HG03378 (cell line): ENCODE data around the gene GLIS2.

Experiments
- ATAC-seq: cut with Tn5 transposase; IDR thresholded peaks from one replicate; pipeline ENCODE4 v1.9.1; 2021; ENCODE audit warnings: mild to moderate bottlenecking, moderate library complexity; ENCODE audit not compliant: unreplicated experiment

GLIS2 gene

DNA sequence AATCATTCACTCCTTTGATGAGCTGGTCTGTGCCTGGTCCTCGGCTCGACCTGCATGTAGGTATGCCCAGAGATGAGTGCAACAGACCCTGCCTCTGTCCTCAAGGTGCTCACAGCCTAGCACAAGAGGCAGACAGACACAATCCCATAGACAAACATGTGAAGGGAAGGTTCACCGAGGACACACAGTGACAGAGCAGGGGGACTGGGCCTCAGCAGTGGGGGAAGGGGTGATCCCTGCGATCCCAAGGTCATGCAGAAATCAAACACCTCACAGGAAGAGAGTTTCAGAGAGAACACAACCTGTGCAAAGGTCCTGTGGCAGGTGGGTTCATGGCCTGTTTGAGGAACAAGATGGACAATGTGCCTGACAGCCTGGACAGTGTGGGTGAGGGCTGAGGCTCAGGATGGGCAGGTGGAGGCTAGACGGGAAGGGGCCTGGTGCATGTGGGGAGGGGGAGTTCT is 51.6 kb downstream of the GLIS2 start:
- ATAC-seq, result no peak

GRCh38 chr16:4369007-4369733 is 53.3 kb downstream of the GLIS2 start:
- no peak for ATAC-seq

DNA sequence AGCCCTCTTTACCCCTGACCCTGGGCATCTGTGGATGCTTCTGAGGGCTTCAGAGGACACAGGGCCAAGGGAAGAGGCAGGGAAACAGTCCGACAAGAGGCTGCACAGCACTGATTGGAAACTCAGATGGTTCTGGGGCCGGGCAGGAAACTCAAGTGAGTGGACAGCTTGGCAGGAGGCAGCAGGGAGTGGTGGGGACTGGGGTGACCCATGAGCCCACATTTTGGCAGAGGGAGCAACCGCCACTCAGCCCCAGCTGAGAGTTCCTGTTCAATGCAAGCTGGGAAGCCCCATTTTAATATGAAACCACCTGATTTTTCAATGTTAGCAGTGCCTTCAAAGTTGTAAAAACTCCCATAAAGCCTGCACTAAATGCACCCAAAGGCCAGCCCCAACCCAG is 54.3 kb downstream of the GLIS2 start:
- ATAC-seq, result no peak

GRCh38 chr16:4370570-4371356 is 54.9 kb downstream of the GLIS2 start:
- no peak for ATAC-seq

DNA sequence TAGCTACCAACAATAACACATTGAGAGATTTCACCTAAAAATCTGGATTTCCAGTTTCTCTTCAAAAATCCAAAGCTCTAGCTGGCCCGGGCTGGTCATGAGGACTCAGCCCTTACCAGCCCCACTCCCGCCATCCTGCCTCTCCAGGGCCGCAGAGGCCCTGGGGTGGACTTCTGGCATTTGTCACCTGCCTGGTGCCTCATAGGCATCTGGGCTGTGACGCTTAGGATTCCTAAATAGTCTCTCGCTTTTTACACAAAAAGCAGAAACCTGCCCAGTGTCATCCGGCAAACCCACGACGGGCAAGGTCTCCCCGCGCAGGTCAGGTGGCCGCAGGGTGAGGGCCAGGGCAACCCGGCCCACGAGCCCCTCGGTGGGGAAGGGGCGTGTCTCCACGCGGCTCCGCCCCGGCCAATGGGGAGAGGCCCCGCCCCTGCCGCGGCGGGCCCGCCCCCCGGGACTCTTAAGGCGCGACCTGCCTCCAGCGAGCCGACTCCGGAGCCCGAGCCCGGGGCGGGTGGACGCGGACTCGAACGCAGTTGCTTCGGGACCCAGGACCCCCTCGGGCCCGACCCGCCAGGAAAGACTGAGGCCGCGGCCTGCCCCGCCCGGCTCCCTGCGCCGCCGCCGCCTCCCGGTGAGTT is 55.6 kb downstream of the GLIS2 start, which contains the start of gene VASN:
VASN (plus strand) TSS at position 492 of the 644 bp plus-strand sequence. CDS start 9,030 bp downstream, outside the sequence.
- ATAC-seq, result no peak

DNA sequence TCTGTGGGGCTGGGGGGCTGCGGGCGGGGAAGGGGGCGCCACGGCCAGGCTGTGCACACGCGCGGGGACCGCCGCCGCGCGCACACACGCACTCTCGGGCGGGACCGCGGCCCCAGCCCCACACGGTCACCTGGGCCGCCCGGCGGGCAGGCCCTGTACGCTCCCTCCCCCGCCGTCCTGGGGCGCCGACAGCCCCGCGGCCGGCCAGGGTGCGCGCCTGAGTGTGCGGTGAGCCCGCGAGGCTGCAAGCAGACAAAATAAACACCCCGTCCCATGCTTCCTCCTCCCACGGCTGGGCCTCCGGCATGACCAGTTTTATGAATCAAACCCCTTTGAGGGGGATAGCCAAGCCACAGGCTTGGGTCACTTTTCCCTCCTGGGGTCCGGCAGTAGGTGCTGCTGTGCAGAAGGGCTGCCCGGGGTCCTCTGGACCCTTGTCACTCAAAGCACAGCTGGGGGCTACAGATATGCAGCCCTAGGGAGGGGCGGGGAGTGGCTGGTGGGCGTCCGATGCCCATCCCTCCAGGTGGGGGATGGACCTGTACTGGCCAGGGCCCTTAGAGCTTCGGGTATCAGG is 56.2 kb downstream of the GLIS2 start:
- no peak for ATAC-seq

DNA sequence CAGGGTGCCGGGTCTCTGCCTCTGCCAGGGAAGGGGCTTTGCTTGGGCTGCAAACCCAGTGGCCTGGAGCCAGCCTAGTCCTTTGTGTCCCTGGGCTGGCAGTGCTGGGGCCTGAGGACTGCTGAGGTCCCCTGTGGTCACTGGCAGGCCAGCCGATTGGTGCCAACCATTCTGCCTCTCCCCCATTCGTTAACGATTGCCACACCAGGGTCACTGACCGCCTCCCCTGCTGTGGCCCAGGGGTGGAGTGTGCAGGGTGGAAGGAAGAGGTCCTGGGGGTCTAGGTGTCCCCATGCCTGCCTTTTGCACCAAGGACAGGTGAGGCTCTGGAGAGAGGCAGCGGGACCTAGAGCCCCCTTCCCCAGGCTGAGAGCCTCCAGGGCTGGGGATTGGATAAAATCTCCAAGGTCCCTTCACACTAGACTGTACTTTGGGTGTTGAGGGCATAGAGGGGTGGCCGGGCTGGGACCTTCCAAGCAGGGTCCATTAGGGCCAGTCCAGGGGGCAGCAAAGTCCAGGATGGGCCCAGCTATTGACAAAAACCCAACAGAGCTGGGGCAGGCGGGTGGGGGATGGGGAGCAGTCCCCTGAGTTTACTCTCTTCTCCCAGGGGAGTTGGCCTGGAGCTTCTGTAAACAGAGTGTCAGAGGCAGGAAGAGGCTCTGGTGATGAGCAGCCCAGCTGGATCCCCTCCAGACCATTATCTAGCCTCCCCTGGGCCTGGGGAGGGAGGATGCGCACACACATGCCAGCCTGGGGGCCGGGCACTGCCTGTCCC is 56.9 kb downstream of the GLIS2 start:
- no peak for ATAC-seq

- ATAC-seq, result no peak
Measured at GRCh38 chr16:4373356-4373908, 57.6 kb downstream of the GLIS2 start.

GRCh38 chr16:4373909-4374742 is 58.3 kb downstream of the GLIS2 start:
- ATAC-seq, result no peak

DNA sequence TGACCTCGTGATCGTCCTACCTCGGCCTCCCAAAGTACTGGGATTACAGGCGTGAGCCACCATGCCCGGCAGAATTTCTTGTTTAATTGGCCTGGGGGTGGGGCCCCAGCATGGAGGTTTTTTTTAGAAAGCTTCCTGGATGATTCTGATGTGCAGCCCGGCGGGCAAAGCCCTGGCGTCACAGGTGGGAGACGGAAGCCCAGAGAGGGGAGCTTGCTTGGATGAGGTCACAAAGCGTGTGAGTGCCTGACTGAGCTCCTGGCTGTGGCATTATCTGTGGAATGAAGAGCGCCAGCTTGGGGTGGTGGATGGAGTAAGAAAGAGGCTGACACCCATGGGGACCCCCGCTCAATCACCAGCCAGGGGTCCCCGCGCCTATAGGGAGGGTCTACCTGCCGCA is 59.9 kb downstream of the GLIS2 start:
- ATAC-seq, result no peak

DNA sequence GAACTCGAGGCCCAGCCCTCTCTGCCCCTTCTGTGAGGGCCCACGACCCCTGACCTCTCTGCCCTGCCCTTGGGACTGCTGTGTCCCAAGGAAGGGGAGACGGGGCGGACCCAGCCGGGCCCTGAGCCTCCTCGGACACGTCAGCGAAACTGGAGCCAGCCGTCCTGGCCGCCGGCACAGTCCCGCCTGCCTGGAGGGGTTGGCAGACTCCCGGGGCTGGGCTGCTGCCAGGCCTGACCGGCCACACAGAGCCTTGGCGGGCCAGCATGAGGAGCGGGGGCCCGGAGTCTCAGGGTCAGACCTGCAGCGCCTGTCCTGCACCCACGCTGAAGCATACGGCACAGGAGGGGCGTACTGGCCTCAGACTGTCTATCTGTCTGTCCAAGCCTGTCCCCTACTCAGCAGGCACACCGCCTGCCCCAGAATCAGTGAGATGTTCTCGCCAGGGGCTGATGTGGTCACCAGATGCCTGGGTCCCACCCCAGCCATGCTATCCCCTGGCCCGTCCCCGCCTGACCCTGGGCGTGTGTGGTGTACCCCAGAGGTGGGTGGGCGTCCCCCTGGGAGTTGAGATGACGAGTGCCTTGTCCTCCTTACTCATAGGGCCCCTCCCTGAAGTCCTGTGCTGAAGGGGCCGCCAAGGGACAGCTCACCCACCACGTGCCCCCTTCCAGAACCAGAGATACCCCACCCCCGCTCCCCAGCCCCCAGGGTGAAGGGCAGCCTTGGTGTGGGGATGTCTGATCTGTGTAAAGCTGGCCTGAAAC is 60.4 kb downstream of the GLIS2 start:
- no peak for ATAC-seq

GRCh38 chr16:4376893-4377572 is 61.2 kb downstream of the GLIS2 start:
- no peak for ATAC-seq

GRCh38 chr16:4377573-4378154 is 61.8 kb downstream of the GLIS2 start:
- no peak for ATAC-seq

GRCh38 chr16:4378161-4378666 is 62.3 kb downstream of the GLIS2 start:
- no peak for ATAC-seq

DNA sequence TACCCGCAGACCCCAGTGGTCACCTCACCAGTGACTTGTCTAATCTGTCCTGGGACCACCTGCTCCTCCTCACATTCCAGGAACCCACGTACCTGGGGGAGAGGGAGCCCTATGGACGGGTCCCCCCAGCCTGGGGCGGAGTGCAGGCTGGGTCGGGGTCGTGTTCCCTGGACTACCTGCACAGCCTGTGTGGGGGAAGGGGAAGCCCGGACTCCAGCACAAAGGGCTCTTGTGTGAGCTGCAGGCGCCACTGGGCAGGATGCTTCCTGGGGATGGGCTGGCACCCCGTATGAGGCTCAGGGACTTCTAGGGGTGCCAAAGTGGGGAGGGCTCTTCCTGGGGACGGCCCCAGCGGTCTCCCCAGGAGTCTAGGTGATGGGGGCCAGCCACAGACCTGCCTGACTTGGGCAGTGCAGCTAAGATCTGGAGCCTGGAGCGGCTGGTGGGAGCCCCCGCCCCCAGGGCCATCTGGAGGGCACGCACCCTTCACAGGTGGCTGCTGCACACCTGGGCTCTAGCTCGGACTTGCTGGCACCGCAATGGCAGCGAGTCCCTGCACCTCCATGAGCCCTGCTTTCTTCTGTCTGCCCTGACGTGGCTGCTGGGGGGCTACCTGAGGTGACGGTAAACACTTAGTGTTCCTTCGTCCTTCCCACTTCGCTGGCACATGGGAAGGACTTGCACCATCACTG is 63.3 kb downstream of the GLIS2 start:
- no peak for ATAC-seq

GRCh38 chr16:4380119-4381063 is 64.5 kb downstream of the GLIS2 start:
- ATAC-seq, result no peak
